Omental fat pad (tissue), 4 donors: ENCODE measurements around the gene MBP. TPM values are rescaled to one million over a fixed set of nuclear protein-coding genes. Genes with fewer than 3 reads are reported as not detected.

Experiments used
- ATAC-seq: fragments of 150-250 bp; one replicate; pipeline ENCODE4 v1.9.1; 2016; ENCODE audit warnings: mild to moderate bottlenecking, moderate library complexity; ENCODE audit not compliant: low FRiP score
- DNase-seq: peaks from one replicate; pipeline ENCODE4 v3.0.0-alpha.2; 2019; ENCODE audit warnings: low spot score
- total RNA-seq, 4 donors: library from RNA; depleted of rRNA; stranded (reverse); fragments of >200 nt; gene quantifications; one replicate each; pipeline ENCODE4 v1.1.0, GENCODE V29; 2016
- TF ChIP-seq, protein P1 (sequence below), 3 donors: fragments of 450-650 bp; IDR thresholded peaks; one replicate each; pipeline ENCODE4 v1.5.1; 2016 to 2017; ENCODE audit warnings: antibody characterized with exemption in 3 of 3, mild to moderate bottlenecking in 3 of 3, moderate library complexity in 2 of 3

The MBP gene
- total RNA-seq, 4 donors from 2014 or later, result 27.4 to 50.9 (median 36.0) TPM

DNA sequence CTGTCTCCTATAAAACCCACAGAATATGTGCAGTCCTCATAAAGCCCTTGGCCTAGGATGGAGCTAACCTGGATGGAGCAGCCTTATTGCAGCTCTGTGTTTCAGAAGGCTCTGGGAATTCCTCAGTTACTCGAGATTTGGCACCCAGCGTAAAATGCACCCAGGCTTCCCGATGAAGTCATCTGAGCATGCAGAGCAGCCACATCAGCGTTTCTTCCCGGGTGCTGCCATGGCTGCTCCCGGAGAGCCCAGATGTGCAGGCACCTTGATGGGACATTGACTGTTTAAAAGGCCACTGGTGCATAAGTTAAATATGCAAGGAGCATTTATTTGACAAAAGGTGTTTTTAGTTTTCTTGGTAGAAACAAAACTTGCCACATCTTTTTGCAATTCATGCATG lies 115.2 kb downstream of the MBP start:
- ATAC-seq, result no peak
- DNase-seq, result no peak
- TF ChIP-seq, protein P1, sequence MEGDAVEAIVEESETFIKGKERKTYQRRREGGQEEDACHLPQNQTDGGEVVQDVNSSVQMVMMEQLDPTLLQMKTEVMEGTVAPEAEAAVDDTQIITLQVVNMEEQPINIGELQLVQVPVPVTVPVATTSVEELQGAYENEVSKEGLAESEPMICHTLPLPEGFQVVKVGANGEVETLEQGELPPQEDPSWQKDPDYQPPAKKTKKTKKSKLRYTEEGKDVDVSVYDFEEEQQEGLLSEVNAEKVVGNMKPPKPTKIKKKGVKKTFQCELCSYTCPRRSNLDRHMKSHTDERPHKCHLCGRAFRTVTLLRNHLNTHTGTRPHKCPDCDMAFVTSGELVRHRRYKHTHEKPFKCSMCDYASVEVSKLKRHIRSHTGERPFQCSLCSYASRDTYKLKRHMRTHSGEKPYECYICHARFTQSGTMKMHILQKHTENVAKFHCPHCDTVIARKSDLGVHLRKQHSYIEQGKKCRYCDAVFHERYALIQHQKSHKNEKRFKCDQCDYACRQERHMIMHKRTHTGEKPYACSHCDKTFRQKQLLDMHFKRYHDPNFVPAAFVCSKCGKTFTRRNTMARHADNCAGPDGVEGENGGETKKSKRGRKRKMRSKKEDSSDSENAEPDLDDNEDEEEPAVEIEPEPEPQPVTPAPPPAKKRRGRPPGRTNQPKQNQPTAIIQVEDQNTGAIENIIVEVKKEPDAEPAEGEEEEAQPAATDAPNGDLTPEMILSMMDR (IDR thresholded peaks at IDR 0.05), result no peak

DNA sequence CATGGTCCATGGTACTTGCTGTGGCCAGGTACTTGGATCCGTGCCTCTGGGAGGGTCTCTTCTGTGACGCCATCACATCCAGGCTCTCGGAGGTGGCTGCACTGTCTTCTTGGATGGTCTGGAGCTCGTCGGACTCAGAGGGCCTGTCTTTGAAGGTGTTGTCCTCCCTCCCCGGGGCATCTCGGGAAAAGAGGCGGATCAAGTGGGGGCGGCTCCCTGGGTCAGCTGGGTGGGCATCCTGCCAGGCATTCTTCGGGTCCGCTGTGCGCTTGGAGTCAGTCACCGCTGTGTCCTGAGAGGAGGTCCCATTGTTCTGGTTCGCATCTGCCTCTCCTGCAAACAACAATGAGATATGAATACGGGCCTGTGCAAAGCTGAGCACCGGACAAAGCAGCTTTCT lies 115.6 kb downstream of the MBP start:
- TF ChIP-seq, protein P1 (IDR thresholded peaks at IDR 0.05), result no peak
- ATAC-seq, result no peak
- no peak for DNase-seq

DNA sequence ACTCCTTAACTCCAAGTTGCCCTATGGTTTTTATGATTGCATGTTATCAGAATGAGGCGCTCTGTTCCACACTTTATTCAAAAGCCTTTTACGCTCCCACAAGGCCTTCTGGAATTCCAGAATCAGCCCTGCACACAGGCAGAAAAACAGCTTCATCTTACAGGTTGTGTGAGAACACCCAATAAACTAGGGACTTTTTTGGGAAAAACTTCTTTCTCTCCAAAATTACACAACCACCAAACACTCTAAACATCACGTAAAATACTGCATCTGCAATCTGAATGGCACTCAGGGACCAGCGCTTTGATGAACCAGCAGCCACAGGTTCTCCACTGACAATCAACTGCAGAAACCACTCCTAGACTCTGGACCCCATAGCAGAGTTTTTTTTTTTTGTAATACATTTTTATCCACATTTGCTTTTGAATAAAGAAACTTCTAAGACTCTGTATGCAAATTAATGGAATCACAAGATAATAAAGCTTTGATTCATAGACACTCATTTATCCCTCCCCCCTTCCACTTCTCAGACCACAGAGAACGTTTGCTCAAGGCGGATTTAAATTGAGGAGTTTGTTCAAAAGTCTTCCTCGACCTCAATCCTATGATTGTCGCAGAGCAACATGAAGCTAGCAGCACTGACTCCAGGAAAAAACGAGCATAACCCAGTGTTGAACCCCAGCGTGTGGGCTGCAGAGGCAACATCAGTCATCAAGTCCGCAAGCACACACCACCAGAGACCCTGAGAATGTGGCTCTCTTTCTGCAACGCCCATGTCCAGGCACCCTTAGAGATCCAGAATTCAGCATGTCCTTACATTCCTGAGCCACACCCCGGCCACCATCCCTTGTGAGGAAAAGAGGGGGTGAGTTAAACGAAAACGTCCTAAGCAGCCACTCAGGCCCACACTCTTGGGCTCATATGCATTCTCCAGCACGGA lies 116.5 kb downstream of the MBP start:
- TF ChIP-seq, protein P1 (IDR thresholded peaks at IDR 0.05), result no peak
- DNase-seq (no peak), ATAC-seq (no peak)

DNA sequence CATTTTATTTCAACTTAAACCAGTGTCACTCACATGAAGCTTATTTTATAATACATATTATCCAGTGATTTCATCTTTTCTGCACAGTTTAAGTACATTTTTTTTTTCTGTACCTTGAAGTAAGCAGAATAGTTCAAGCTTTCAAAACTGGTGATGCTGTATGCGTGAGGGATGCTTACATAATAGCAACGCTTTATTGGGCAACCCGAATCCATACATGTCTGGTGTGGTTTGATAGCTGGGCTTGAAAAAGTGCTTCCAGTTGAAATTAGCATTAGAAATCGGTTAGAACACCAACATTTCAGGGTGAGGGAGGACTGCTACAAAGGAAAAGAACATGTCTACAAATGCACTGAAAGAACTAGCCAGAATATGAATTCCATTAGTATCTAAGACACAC lies 117.4 kb downstream of the MBP start:
- ATAC-seq, result no peak
- DNase-seq, result no peak
- TF ChIP-seq, protein P1 (IDR thresholded peaks at IDR 0.05), result no peak

DNA sequence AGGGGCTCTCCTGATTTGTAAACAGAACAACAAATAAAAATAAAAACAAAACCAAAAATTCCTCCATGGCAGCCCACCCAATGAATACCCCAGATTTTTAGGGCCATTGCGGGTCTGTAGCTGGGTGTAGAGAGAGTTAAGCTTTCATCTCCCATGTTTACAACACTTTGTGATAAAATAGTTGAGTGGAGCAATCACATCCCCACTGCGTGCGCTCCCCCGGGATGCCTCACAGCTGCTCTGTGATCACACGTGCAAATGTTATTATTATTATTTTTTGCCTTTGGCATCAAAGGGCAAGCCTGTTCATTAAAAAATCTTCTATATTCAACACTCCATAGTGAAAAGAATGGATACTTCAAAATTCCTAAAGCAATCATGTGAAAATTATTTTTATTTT lies 118.0 kb downstream of the MBP start:
- no peak for DNase-seq
- ATAC-seq, result no peak

DNA sequence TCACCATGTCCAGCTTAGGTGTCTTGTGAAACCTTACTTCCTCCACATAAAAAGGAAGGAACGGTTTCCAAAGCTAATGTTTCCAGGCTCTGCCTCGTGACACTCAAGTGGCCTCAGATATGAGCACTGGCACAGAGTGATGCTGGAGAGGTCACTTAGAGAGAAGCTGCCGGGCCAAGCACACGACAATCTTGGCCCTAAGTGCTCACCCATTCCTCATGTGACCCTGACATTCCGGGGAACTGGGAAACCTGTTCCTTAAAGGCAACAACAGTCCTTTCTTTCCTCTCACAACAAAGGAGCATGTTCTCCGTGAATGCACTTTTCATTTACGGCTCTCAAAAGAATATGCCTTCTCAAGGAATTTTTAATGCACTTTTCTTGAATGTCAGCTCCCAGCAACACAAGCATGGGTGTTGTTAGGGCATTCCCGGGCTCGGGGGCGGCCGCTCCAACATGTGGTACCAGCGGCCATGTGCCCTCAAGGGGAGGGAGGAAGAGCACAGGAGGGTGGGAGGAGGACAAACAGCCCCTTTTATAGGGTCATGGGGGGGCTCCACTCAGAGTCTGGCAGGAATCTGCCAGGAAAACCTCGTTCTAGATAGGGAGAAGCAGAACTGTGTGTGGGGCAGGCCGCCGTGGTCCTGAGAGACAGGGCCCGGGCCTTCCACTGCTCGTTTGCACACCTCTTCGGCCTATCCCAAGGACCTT lies 118.6 kb downstream of the MBP start:
- DNase-seq (no peak), ATAC-seq (no peak)
- TF ChIP-seq, protein P1 (IDR thresholded peaks at IDR 0.05), result no peak

More for the DNA sequence above, 118.0 kb downstream of the MBP start:
- TF ChIP-seq, protein P1 (IDR thresholded peaks at IDR 0.05), result no peak
